Activated CD4-positive, alpha-beta memory T cell treated with anti-CD3 and anti-CD28 coated beads for 36 hours (primary cell): ENCODE data around the gene ZFPM1. TPM values are rescaled to one million over a fixed set of nuclear protein-coding genes. Genes with fewer than 3 reads are reported as not detected.

Experiments used
- CTCF ChIA-PET: fragments of 350-600 bp; sonication (Branson Sonifier 250); formaldehyde crosslinking; loops from one replicate; lab custom pipeline; 2021; ENCODE audit warnings: antibody characterized with exemption, inconsistent platforms; lab: Charles Lee
- POLR2A ChIA-PET: fragments of 350-600 bp; sonication (Branson Sonifier 250); formaldehyde crosslinking; loops from one replicate; lab custom pipeline; 2021; ENCODE audit warnings: antibody characterized with exemption; lab: Charles Lee
- DNase-seq: peaks from one replicate; pipeline ENCODE4 v3.0.0-alpha.2; 2020
- H3K27ac Mint-ChIP-seq: one replicate; pipeline ENCODE4 v1.8.0; 2021; ENCODE audit warnings: mixed read lengths
- H3K27me3 Mint-ChIP-seq: one replicate; pipeline ENCODE4 v1.8.0; 2021; ENCODE audit warnings: mixed read lengths
- H3K36me3 Mint-ChIP-seq: one replicate; pipeline ENCODE4 v1.8.0; 2021; ENCODE audit warnings: mixed read lengths
- H3K4me1 Mint-ChIP-seq: one replicate; pipeline ENCODE4 v1.8.0; 2021; ENCODE audit warnings: low read depth, mixed read lengths
- H3K4me3 Mint-ChIP-seq: one replicate; pipeline ENCODE4 v1.8.0; 2021; ENCODE audit warnings: mild to moderate bottlenecking, mixed read lengths
- H3K9me3 Mint-ChIP-seq: one replicate; pipeline ENCODE4 v1.8.0; 2021; ENCODE audit warnings: mixed read lengths
- intact Hi-C: fragments of 100-400 bp; cut with micrococcal nuclease; formaldehyde crosslinking; loops from one replicate; pipeline ENCODE4 v1.15.1; 2023
- total RNA-seq, 2 experiments: library from RNA; stranded (reverse); gene quantifications; one replicate each; pipeline ENCODE4 v1.2.3, GENCODE V29; 2021

ZFPM1 gene
- total RNA-seq, 2 experiments from 2014 or later = 11.6 to 12.0 TPM

DNA sequence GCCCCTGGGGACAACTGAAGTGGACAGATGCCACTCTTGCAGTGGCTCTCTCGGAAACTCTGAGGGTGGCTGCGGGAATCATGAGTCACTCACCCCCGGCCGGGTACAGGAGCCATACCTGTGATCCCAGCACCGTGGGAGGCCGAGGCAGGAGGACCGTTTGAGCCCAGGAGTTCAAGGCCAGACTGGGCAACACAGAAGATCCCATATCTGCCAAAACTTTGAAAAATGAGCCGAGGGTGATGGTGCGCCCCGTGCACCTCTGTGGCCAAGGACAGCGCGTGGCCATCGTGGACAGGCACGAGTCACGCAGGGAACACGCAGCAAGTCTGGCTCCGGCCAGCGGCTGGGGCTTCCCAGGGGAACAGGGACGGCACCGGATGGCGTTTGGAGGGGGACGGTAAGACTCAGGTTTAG is 75.8 kb downstream of the ZFPM1 start:
- H3K4me1 Mint-ChIP-seq = peaks cover 2% of the 10 kb centered on the region
- CTCF ChIA-PET = interaction anchor here (1.5 kb wide), 1 partner anchor 91 kb away, joined by 4 read pairs; no protein-coding TSS in a partner anchor
- POLR2A ChIA-PET = no interaction called here
- DNase-seq = no peak
- peaks cover 1% of the 10 kb centered on the region for H3K36me3 Mint-ChIP-seq
- no peaks in the 10 kb centered on the region for H3K9me3 Mint-ChIP-seq
- H3K4me3 Mint-ChIP-seq = no peak overlapping the region
- H3K27me3 Mint-ChIP-seq = no peaks in the 10 kb centered on the region
- H3K27ac Mint-ChIP-seq = no peak overlapping the region
- intact Hi-C loops = loop anchor here (5.0 kb wide), 1 partner anchor 72 kb away; no protein-coding TSS in a partner anchor

DNA sequence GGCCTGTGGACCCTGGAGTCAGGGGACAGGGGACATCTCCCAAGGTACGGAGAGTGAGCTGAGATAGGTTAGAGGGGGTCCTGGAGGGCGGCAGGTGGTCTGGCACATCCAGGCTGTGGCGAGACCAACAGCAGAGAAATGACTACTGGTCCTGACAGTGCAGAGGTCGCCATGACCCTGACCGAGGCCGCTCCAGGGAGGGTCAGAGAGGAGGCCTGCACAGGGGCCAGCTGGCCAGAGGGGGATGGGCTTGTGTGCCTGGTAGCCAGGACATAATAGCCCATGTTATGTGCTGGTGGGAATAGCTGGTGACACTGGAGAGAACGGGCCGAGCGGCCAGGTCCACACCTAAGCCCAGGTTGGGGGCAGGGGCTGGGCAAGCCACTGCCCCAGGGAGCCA is 76.5 kb downstream of the ZFPM1 start:
- H3K4me1 Mint-ChIP-seq = no peaks in the 10 kb centered on the region
- peaks cover 1% of the 10 kb centered on the region for H3K36me3 Mint-ChIP-seq
- intact Hi-C loops = loop anchor here (5.0 kb wide), 1 partner anchor 72 kb away; no protein-coding TSS in a partner anchor
- DNase-seq = no peak
- H3K27me3 Mint-ChIP-seq = no peaks in the 10 kb centered on the region
- CTCF ChIA-PET = interaction anchor here (1.5 kb wide), 1 partner anchor 92 kb away, joined by 4 read pairs; no protein-coding TSS in a partner anchor
- POLR2A ChIA-PET = no interaction called here
- no peaks in the 10 kb centered on the region for H3K9me3 Mint-ChIP-seq
- no peak overlapping the region for H3K27ac Mint-ChIP-seq
- no peak overlapping the region for H3K4me3 Mint-ChIP-seq

DNA sequence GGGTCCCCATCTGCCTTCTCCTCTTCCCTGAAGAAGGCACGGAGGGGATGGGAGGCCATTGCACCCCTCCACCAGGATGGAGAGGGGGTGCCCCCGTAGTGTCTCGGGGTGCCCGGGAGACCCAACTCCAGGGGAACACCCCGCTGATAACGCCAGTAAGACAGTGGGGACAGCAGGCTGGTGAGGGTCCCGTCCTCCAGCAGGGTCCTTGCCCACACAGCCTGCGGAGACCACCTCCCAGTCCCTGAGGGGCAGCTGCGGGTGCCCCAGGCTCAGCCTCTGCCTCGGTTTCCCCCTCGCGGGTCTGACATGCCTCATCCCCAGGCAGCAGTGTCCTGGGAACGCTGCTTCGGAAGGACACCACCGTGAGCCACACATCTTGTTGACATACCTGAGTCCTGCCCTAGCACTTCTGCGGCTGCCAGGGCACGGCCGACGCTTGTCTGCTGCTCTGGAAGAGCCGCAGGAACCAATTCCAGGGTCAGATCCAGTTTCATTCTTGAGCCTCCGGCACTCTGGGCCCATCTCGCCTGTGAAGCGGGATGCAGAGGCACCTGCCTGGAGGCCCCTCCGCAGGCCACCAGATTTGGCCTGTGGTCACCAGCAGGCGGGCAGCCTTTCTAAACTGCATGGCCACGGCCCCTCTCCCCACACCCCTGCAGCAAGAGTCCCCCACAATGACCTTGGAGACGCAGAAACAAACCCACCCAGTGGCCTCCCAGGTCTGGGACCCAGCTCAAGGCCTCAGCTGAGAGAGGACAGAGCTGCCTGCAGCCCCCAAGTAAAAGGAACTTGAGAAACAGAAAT is 77.2 kb downstream of the ZFPM1 start:
- ChIA-PET CTCF (no interaction called here), POLR2A (no interaction called here)
- intact Hi-C loops = no loop called here
- no peak overlapping the region for H3K27ac Mint-ChIP-seq
- no peak for DNase-seq
- H3K4me3 Mint-ChIP-seq = no peak overlapping the region
- peaks cover 1% of the 10 kb centered on the region for H3K36me3 Mint-ChIP-seq
- H3K27me3 Mint-ChIP-seq = no peaks in the 10 kb centered on the region
- no peaks in the 10 kb centered on the region for H3K4me1 Mint-ChIP-seq
- H3K9me3 Mint-ChIP-seq = no peaks in the 10 kb centered on the region

DNA sequence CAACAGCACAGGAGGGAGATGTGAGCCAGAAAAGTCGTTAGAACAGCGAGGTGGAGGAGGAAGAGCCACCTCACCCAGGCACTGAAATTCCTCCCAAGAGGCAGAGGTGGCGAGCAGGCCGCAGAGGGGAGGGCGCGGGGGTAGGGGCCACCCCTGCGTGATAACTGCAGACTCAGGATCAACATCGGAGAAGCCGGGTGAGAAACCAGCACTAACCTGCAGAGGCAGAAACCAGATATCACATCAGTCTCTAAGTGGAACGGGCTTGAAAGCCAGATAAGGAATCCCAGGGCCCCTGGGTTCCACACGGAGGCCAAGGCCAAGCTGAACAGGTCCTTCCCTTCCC is 77.8 kb downstream of the ZFPM1 start:
- DNase-seq = no peak
- intact Hi-C loops = no loop called here
- ChIA-PET CTCF (no interaction called here), POLR2A (no interaction called here)
- Mint-ChIP-seq H3K27me3 (no peaks in the 10 kb centered on the region), H3K4me3 (no peak overlapping the region), H3K36me3 (peaks cover 3% of the 10 kb centered on the region), H3K27ac (no peak overlapping the region), H3K9me3 (no peaks in the 10 kb centered on the region), H3K4me1 (peaks cover 1% of the 10 kb centered on the region)

DNA sequence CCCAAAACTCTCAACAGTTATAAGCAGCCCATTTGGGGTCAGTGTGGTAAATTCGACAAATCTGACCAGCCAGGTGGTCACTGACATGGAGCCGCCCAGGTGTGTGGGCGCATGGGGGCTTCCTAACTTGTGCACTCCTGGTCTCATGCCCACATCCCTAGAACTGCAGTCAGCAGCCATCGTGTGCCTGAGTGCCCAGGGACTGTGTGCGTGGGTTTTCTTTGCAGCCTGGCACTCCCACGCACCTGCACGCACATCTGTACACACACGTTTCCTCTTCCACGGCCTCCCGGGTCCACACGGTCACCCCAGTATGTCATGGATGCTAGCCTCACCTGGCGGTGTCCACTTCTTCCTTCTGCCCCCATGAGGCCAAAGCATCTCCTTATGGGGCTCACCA is 78.3 kb downstream of the ZFPM1 start:
- POLR2A ChIA-PET = no interaction called here
- no peaks in the 10 kb centered on the region for H3K9me3 Mint-ChIP-seq
- CTCF ChIA-PET = no interaction called here
- H3K36me3 Mint-ChIP-seq = peaks cover 5% of the 10 kb centered on the region
- intact Hi-C loops = no loop called here
- no peak for DNase-seq
- H3K27me3 Mint-ChIP-seq = no peaks in the 10 kb centered on the region
- no peak overlapping the region for H3K4me3 Mint-ChIP-seq
- H3K4me1 Mint-ChIP-seq = peaks cover 2% of the 10 kb centered on the region
- H3K27ac Mint-ChIP-seq = no peak overlapping the region

DNA sequence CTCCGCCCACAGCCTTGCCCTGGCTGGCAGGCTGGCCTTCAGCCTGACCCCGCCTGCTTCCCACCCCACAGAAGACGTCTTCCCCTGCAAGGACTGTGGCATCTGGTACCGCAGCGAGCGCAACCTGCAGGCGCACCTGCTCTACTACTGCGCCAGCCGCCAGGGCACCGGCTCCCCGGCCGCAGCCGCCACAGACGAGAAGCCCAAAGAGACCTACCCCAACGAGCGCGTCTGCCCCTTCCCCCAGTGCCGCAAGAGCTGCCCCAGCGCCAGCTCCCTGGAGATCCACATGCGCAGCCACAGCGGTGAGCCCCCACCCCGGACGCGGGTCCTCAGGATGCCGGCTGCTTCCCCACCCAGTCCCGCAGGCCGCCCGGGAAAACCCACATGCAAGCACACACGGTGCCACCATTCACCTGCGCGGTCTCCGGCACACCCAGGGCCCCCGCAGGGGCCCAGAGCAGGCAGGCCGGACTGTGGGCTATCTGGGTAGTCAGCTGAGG is 78.9 kb downstream of the ZFPM1 start:
- Mint-ChIP-seq H3K4me3 (no peak overlapping the region), H3K4me1 (peaks cover 2% of the 10 kb centered on the region), H3K27ac (no peak overlapping the region), H3K9me3 (no peaks in the 10 kb centered on the region), H3K36me3 (peaks cover 5% of the 10 kb centered on the region), H3K27me3 (no peaks in the 10 kb centered on the region)
- no peak for DNase-seq
- ChIA-PET POLR2A (no interaction called here), CTCF (no interaction called here)
- intact Hi-C loops = no loop called here

DNA sequence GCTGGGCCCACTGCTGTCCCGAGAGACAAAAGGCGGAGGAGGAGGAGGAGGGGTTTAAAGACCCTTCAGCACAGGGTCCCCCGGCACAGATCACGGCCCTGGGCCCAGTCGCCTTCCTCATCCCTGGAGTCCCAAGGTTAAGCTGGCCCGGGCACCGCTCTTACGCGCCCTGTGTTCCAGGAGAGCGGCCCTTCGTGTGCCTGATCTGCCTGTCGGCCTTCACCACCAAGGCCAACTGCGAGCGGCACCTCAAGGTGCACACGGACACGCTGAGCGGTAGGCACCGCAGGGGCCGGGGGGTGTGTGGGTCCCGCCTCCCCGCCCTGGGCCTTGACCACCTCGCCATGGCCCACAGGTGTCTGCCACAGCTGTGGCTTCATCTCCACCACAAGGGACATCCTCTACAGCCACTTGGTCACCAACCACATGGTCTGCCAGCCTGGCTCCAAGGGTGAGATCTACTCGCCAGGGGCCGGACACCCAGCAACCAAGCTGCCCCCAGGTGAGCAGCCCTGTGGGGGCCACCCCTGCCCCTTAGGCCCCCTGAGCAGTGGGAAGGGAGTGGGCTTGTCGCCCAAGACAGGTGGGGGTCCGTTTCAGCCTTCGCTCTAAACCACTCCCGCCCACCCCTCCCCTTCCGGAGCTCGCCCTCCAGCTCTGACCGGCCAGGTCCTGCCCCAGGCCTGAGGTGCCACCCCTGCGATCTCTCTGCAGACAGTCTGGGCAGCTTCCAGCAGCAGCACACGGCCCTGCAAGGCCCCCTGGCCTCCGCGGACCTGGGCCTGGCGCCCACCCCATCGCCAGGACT is 79.6 kb downstream of the ZFPM1 start:
- Mint-ChIP-seq H3K27ac (no peak overlapping the region), H3K9me3 (no peaks in the 10 kb centered on the region), H3K36me3 (peaks cover 5% of the 10 kb centered on the region), H3K4me1 (peaks cover 2% of the 10 kb centered on the region), H3K4me3 (no peak overlapping the region), H3K27me3 (no peaks in the 10 kb centered on the region)
- DNase-seq = no peak
- CTCF ChIA-PET = no interaction called here
- POLR2A ChIA-PET = no interaction called here
- intact Hi-C loops = no loop called here

DNA sequence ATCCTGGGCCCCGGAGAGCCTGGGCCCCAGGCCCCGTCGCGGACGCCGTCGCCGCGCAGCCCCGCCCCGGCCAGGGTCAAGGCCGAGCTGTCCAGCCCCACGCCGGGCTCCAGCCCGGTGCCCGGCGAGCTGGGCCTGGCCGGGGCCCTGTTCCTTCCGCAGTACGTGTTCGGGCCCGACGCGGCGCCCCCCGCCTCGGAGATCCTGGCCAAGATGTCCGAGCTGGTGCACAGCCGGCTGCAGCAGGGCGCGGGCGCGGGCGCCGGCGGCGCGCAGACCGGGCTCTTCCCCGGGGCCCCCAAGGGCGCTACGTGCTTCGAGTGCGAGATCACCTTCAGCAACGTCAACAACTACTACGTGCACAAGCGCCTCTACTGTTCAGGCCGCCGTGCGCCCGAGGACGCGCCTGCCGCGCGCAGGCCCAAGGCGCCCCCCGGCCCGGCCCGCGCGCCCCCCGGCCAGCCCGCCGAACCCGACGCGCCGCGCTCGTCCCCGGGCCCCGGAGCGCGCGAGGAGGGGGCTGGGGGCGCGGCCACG is 80.4 kb downstream of the ZFPM1 start:
- H3K4me1 Mint-ChIP-seq = peaks cover 2% of the 10 kb centered on the region
- H3K27me3 Mint-ChIP-seq = no peaks in the 10 kb centered on the region
- H3K36me3 Mint-ChIP-seq = peaks cover 5% of the 10 kb centered on the region
- H3K9me3 Mint-ChIP-seq = no peaks in the 10 kb centered on the region
- DNase-seq = no peak
- ChIA-PET POLR2A (no interaction called here), CTCF (no interaction called here)
- intact Hi-C loops = no loop called here
- no peak overlapping the region for H3K4me3 Mint-ChIP-seq
- H3K27ac Mint-ChIP-seq = no peak overlapping the region

DNA sequence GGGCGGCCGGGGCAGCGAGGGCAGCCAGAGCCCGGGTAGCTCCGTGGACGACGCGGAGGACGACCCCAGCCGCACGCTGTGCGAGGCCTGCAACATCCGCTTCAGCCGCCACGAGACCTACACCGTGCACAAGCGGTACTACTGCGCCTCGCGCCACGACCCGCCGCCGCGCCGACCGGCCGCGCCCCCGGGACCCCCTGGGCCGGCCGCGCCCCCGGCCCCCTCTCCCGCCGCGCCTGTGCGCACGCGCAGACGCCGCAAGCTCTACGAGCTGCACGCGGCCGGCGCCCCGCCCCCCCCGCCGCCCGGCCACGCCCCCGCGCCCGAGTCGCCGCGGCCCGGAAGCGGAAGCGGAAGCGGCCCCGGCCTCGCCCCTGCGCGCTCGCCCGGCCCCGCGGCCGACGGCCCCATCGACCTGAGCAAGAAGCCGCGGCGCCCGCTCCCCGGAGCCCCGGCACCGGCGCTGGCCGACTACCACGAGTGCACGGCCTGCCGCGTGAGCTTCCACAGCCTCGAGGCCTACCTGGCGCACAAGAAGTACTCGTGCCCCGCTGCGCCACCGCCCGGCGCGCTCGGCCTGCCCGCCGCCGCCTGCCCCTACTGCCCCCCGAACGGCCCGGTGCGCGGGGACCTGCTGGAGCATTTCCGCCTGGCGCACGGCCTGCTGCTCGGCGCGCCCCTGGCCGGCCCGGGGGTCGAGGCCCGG is 81.0 kb downstream of the ZFPM1 start:
- H3K27me3 Mint-ChIP-seq = no peaks in the 10 kb centered on the region
- H3K9me3 Mint-ChIP-seq = no peaks in the 10 kb centered on the region
- H3K4me1 Mint-ChIP-seq = peaks cover 2% of the 10 kb centered on the region
- no peak overlapping the region for H3K27ac Mint-ChIP-seq
- intact Hi-C loops = no loop called here
- ChIA-PET POLR2A (no interaction called here), CTCF (interaction anchor here (0.7 kb wide), 1 partner anchor 27 kb away, joined by 3 read pairs; no protein-coding TSS in a partner anchor)
- peak; percentile 76 for DNase-seq
- H3K36me3 Mint-ChIP-seq = peaks cover 5% of the 10 kb centered on the region
- no peak overlapping the region for H3K4me3 Mint-ChIP-seq

DNA sequence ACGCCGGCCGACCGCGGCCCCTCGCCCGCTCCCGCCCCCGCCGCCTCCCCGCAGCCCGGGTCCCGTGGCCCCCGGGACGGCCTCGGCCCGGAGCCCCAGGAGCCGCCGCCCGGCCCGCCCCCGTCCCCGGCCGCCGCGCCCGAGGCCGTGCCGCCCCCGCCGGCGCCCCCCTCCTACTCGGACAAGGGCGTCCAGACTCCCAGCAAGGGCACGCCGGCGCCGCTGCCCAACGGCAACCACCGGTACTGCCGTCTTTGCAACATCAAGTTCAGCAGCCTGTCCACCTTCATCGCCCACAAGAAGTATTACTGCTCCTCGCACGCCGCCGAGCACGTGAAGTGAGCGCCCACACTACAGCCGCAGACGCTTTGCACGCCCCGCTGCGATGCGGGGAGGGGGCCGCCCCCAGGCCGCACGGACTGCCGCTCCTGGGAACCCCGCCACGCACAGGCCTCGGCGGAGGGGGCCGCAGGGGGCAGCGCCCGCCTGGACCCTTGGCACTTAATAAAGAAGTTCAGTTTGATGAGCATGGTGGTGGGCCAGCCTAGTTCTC is 81.6 kb downstream of the ZFPM1 start:
- POLR2A ChIA-PET = no interaction called here
- DNase-seq = peak; percentile 43
- intact Hi-C loops = no loop called here

DNA sequence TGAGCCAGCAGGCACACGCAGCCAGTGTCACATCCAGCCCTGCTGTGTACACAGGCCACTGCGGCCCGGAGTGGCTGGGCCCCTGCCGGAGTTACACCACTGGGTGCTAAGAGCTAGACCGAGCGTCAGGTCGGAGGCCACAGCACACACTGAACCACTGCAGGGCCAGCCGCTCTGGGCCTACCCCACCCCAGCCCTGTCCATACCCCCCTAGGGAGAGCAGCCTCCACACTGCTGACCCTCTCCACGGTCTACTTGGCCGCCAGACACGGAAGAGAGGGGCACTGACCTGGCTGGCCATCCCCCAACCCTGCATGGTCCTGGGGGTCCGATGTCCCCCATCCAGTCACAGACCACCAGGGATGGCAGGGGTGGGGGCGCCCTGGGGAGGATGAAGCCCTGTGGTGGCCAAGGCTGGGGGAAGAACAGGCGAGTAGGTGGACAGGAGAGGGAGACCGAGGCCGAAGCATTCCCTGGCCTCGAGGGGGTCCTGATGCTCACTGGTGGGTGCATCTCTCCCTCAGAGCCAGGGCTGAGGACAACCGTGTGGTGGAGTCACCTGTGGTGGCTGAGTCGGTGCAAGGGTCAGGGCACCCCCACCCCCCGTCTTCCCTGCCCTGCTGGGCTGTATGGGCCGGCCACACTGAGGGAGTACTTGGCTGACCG is 82.2 kb downstream of the ZFPM1 start:
- H3K4me3 Mint-ChIP-seq = peak overlapping the region; percentile 71
- no peaks in the 10 kb centered on the region for H3K9me3 Mint-ChIP-seq
- intact Hi-C loops = no loop called here
- ChIA-PET POLR2A (no interaction called here), CTCF (interaction anchor here (1.0 to 1.4 kb wide), 2 partner anchors 92 to 98 kb away, joined by 4 to 5 read pairs; no protein-coding TSS in a partner anchor)
- no peak for DNase-seq
- H3K27ac Mint-ChIP-seq = peak overlapping the region; percentile 67
- peaks cover 2% of the 10 kb centered on the region for H3K4me1 Mint-ChIP-seq
- H3K36me3 Mint-ChIP-seq = peaks cover 5% of the 10 kb centered on the region
- H3K27me3 Mint-ChIP-seq = peaks cover 1% of the 10 kb centered on the region

More for the DNA sequence above, 81.6 kb downstream of the ZFPM1 start:
- no peaks in the 10 kb centered on the region for H3K9me3 Mint-ChIP-seq
- peaks cover 2% of the 10 kb centered on the region for H3K4me1 Mint-ChIP-seq
- CTCF ChIA-PET = interaction anchor here (0.7 kb wide), 1 partner anchor 26 kb away, joined by 3 read pairs; no protein-coding TSS in a partner anchor
- no peaks in the 10 kb centered on the region for H3K27me3 Mint-ChIP-seq
- peak overlapping the region; percentile 71 for H3K4me3 Mint-ChIP-seq
- peaks cover 5% of the 10 kb centered on the region for H3K36me3 Mint-ChIP-seq
- H3K27ac Mint-ChIP-seq = peak overlapping the region; percentile 65
